Cardiac muscle cell (in vitro differentiated cells and primary cell): ENCODE data around the gene ADCY3. TPM values are rescaled to one million over a fixed set of nuclear protein-coding genes. Genes with fewer than 3 reads are reported as not detected.
A peak's percentile ranks its signal among the peaks of the same experiment; 100 is the strongest.

Source experiments
- DNase-seq, 2 donors: peaks; one replicate each; pipeline versions ENCODE4 v3.0.0 to v3.0.0-alpha.2; 2010 to 2017; ENCODE audit warnings: low read depth in 1 of 2, low spot score in 1 of 2
- H3K27ac ChIP-seq: fragments of 200-600 bp; sonication (generic); 2 replicates; pipeline ENCODE4 v1.5.1; 2016
- H3K27me3 ChIP-seq: fragments of 200-600 bp; sonication (generic); 2 replicates; pipeline ENCODE4 v1.6.0; 2016; ENCODE audit warnings: control low read depth
- H3K36me3 ChIP-seq: fragments of 200-600 bp; sonication (generic); 2 replicates; pipeline ENCODE4 v1.5.1; 2016; ENCODE audit warnings: control low read depth
- H3K4me1 ChIP-seq: fragments of 200-600 bp; sonication (generic); 2 replicates; pipeline ENCODE4 v1.8.1; 2017; ENCODE audit warnings: low read depth, mild to moderate bottlenecking, mixed run types
- H3K4me3 ChIP-seq: fragments of 200-600 bp; sonication (generic); 2 replicates; pipeline ENCODE4 v1.5.1; 2016; ENCODE audit warnings: mild to moderate bottlenecking
- H3K9me3 ChIP-seq: fragments of 200-600 bp; sonication (generic); 2 replicates; pipeline ENCODE4 v1.5.1; 2017; ENCODE audit warnings: low read depth, mild to moderate bottlenecking, control low read depth
- polyA plus RNA-seq: library from polyadenylated mRNA; unstranded; fragments of >200 nt; fragmentation: Nextera tagmentation; extraction: Ambion mirVana; gene quantifications from 2 replicates; pipeline ENCODE4 v1.2.1, GENCODE V29; 2016
- total RNA-seq: library from RNA; depleted of rRNA; stranded (reverse); fragments of >200 nt; gene quantifications from 2 replicates; pipeline ENCODE4 v1.2.3, GENCODE V29; 2016
- TF ChIP-seq, protein P1 (sequence below): IDR thresholded peaks from 2 replicates; pipeline ENCODE4 v1.5.1; 2012; ENCODE audit warnings: low read depth, mild to moderate bottlenecking, low read length

The ADCY3 gene
- total and polyA plus RNA-seq, 2 experiments from 2014 or later: 2.3 to 9.2 TPM

DNA sequence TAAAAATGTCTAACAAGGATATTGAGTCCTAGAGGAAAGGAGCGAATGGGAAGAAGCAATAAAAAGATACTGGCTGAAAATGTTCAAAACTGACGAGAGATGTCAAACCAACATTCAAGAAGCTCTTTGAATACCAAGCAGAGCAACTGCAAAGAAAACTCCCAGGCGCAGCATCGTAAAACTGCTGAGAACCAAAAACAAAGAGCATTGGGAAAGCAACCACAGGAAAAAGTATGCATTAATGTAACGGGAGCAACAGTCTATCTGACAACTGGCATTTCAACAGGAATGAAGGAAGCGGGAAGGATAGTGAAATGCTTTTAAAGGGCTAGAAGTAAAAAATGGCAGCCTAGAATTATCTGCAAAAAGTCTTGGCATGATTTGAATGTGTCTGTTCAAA lies 53.1 kb downstream of the ADCY3 start:
- no peaks in the 10 kb centered on the region for H3K9me3 ChIP-seq
- no peaks in the 10 kb centered on the region for H3K27me3 ChIP-seq
- no peaks in the 10 kb centered on the region for H3K4me1 ChIP-seq
- H3K27ac ChIP-seq: no peak overlapping the region
- no peak overlapping the region for H3K4me3 ChIP-seq
- TF ChIP-seq, protein P1, sequence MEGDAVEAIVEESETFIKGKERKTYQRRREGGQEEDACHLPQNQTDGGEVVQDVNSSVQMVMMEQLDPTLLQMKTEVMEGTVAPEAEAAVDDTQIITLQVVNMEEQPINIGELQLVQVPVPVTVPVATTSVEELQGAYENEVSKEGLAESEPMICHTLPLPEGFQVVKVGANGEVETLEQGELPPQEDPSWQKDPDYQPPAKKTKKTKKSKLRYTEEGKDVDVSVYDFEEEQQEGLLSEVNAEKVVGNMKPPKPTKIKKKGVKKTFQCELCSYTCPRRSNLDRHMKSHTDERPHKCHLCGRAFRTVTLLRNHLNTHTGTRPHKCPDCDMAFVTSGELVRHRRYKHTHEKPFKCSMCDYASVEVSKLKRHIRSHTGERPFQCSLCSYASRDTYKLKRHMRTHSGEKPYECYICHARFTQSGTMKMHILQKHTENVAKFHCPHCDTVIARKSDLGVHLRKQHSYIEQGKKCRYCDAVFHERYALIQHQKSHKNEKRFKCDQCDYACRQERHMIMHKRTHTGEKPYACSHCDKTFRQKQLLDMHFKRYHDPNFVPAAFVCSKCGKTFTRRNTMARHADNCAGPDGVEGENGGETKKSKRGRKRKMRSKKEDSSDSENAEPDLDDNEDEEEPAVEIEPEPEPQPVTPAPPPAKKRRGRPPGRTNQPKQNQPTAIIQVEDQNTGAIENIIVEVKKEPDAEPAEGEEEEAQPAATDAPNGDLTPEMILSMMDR: no peak
- no peak for DNase-seq
- no peaks in the 10 kb centered on the region for H3K36me3 ChIP-seq

DNA sequence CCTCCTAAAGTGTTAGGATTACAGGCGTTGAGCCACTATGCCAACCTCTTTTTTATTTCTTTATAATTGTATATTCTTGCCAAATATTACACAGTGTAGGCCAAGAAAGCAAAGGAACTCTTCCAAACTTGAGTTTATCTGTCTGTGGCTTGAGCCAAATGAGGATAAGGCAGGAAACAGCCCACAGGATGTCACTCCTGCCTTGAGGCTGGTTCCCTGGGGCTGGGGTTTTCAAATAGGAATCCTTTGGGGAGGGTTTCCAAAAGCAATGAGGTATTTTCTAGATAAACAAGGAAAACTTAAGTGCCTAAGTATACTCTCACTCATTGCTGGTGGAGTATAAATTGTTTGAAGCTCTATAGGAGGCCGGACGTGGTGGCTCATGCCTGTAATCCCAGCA lies 56.4 kb downstream of the ADCY3 start:
- no peak overlapping the region for H3K27ac ChIP-seq
- no peaks in the 10 kb centered on the region for H3K4me1 ChIP-seq
- TF ChIP-seq, protein P1: no peak
- peak in 1 of 2 donors; percentile 85 for DNase-seq
- H3K36me3 ChIP-seq: no peaks in the 10 kb centered on the region
- H3K27me3 ChIP-seq: no peaks in the 10 kb centered on the region
- H3K9me3 ChIP-seq: no peaks in the 10 kb centered on the region
- H3K4me3 ChIP-seq: no peak overlapping the region

DNA sequence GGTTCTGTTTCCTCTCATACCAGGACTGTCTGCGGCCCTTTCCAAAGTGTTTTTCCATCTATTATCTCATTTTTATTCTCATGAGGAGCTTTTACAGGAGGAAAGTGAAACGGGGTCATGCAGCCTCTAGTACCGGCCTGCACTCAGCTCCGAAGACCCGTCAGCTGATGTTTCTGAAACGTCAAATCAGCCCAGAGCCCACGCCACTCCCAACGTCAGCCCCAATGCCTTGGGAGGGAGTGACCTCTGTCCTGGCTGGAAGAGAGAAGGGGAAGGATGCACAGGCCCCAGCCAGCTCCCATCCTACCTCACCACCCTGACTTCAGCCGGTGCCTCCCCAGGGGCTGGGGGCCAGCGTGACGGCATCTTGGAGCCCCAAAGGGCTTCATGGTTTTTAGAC lies 58.5 kb downstream of the ADCY3 start:
- no peaks in the 10 kb centered on the region for H3K27me3 ChIP-seq
- TF ChIP-seq, protein P1: no peak
- H3K4me1 ChIP-seq: no peaks in the 10 kb centered on the region
- H3K36me3 ChIP-seq: no peaks in the 10 kb centered on the region
- H3K4me3 ChIP-seq: no peak overlapping the region
- H3K27ac ChIP-seq: no peak overlapping the region
- H3K9me3 ChIP-seq: no peaks in the 10 kb centered on the region
- no peak for DNase-seq

DNA sequence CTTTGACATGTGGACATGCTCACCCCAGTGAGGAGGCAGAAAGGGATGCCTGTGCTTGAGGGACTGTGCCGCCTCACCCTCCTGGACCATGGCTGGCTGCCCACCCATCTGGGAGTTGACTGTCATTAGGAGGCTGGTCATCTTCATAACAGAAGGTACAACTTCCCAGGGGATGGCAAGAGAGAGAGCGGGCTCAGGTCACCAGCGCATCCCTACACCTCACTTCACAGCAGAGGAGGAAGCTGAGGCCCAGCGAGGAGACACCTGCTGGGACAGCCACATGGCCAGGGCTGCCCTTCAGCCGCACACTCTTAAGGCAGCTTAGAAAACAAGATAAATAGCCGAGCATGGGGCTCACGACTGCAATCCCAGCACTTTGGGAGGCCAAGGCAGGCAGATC lies 59.4 kb downstream of the ADCY3 start:
- DNase-seq: no peak
- Histone ChIP-seq H3K4me1 (no peaks in the 10 kb centered on the region), H3K36me3 (no peaks in the 10 kb centered on the region), H3K27me3 (no peaks in the 10 kb centered on the region), H3K9me3 (no peaks in the 10 kb centered on the region), H3K4me3 (no peak overlapping the region), H3K27ac (no peak overlapping the region)
- TF ChIP-seq, protein P1: no peak

DNA sequence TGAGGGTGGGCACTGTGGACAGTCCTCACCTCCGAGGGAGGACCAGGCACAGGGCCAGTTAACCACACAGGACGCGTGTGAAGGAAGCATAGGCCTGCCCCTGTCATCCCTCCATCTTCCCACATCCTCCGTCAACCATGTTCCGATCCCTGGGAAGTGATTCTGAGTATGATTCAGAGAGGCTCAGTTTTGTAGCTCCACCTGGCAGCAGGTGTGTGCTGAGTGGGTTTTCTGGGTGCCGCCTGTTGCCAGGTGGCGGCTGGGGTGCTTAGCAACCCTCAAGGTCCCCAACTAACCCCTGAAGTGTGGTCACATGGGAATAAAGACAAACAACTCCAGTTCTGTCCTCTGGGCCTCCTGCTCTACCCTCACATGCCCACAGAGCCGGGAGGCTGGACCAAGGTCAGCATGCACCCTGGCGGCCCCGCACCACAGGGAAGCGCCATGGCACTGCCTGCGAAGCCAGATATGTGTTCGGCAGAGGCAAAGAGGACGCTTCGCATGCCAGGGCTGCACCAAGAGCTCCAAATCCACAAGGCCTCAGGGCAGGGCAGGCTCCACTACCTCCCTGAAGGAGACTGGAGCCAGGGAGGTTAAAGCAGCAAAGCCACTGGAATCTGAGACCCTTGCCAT lies 60.0 kb downstream of the ADCY3 start:
- Histone ChIP-seq H3K27me3 (no peaks in the 10 kb centered on the region), H3K4me3 (no peak overlapping the region), H3K4me1 (no peaks in the 10 kb centered on the region), H3K36me3 (no peaks in the 10 kb centered on the region), H3K27ac (no peak overlapping the region), H3K9me3 (no peaks in the 10 kb centered on the region)
- TF ChIP-seq, protein P1: no peak
- no peak for DNase-seq
